Heart left ventricle (tissue), 16 donors: ENCODE measurements around the gene TRIM4. TPM values are rescaled to one million over a fixed set of nuclear protein-coding genes. Genes with fewer than 3 reads are reported as not detected.
"Not testable (repeated sequence)": the region's sequence is repeated elsewhere in the genome, so short reads cannot be mapped to it uniquely, and the experiment has no call there.

Experiments used
- ATAC-seq, 4 donors: fragments of 200-7000 bp; cut with Tn5 transposase; one replicate each; pipeline ENCODE4 v1.9.1; 2020 to 2022; ENCODE audit warnings: moderate library complexity in 4 of 4, mild to moderate bottlenecking in 3 of 4, moderate number of reproducible peaks in 1 of 4
- DNase-seq, 5 donors: peaks; one replicate each; pipeline ENCODE4 v3.0.0-alpha.2; 2020
- H3K27ac ChIP-seq, 12 donors: fragments of 200-600 bp; sonication (generic) in 4 of 12; one replicate each; pipeline versions ENCODE4 v1.5.0 to v1.8.0; 2016 to 2022; ENCODE audit warnings: mild to moderate bottlenecking in 2 of 12
- H3K27me3 ChIP-seq, 9 donors: fragments of 200-600 bp; sonication (generic) in 2 of 9; one replicate each; pipeline versions ENCODE4 v1.5.1 to v1.8.0; 2016 to 2022; ENCODE audit warnings: mild to moderate bottlenecking in 3 of 9
- H3K36me3 ChIP-seq, 9 donors: fragments of 200-600 bp; sonication (generic) in 2 of 9; one replicate each; pipeline versions ENCODE4 v1.5.0 to v1.8.0; 2018 to 2022; ENCODE audit warnings: mild to moderate bottlenecking in 2 of 9
- H3K4me1 ChIP-seq, 12 donors: fragments of 200-600 bp; sonication (generic) in 4 of 12; one replicate each; pipeline versions ENCODE4 v1.5.0 to v1.8.0; 2016 to 2022; ENCODE audit warnings: mild to moderate bottlenecking in 3 of 12
- H3K4me3 ChIP-seq, 12 donors: fragments of 200-600 bp; sonication (generic) in 4 of 12; one replicate each; pipeline versions ENCODE4 v1.5.0 to v1.8.0; 2017 to 2022; ENCODE audit warnings: mild to moderate bottlenecking in 9 of 12, moderate library complexity in 4 of 12
- H3K9me3 ChIP-seq, 12 donors: fragments of 200-600 bp; sonication (generic) in 4 of 12; one replicate each; pipeline versions ENCODE4 v1.5.0 to v1.8.0; 2016 to 2022; ENCODE audit warnings: mild to moderate bottlenecking in 1 of 12
- CTCF ChIP-seq, 12 donors: fragments of 200-600 bp; sonication (generic) in 4 of 12; IDR thresholded peaks; one replicate each; pipeline versions ENCODE4 v1.5.0 to v1.8.0; 2018 to 2022; ENCODE audit warnings: antibody characterized with exemption in 12 of 12, mild to moderate bottlenecking in 5 of 12
- POLR2A ChIP-seq, 2 donors: fragments of 450-650 bp; IDR thresholded peaks; one replicate each; pipeline ENCODE4 v1.6.1; 2017; ENCODE audit warnings: antibody characterized with exemption in 2 of 2, mild to moderate bottlenecking in 2 of 2, moderate library complexity in 2 of 2
- WGBS, 4 donors: extraction: QIAGEN DNeasy Blood & Tissue Kit in 2 of 4; methylation state at CpG; one replicate each; pipeline versions ENCODE4 v1.1.5 to v1.1.7; 2013 to 2018; 5-methylcytosine and 5-hydroxymethylcytosine counted together
- intact Hi-C, 10 donors: fragments of 100-400 bp; cut with DNase I; formaldehyde crosslinking; loops; one replicate each; pipeline versions ENCODE4 v1.11.1 to v1.14.2; 2022
- polyA plus RNA-seq, 2 donors: library from polyadenylated mRNA; stranded (reverse); fragments of 200-250 nt; gene quantifications; one replicate each; pipeline ENCODE4 v1.2.3, GENCODE V29; 2013
- total RNA-seq, 9 donors: library from RNA; depleted of rRNA in 2 of 9; stranded (reverse); fragments of >200 nt in 2 of 9; fragmentation: NEBNext Ultra II Directional in 3 of 9; extraction: Animal tissue kit (Norgen Biotek cat#: 25700) in 3 of 9; gene quantifications; one replicate each; pipeline versions ENCODE4 v1.1.0 to v1.2.4, GENCODE V29; 2016 to 2023
- donor health status: ischemic (EF 13 %, LVEDD 7.1; RV severe dilation, severe dysfunction).
- donor health status: healthy with polysubstance abuse.
- donor health status: DM: no; HTN: yes; CAD: no.
- donor health status: DM: no; HTN: no; CAD: no.
- donor health status: ischemic (EF 25% LVEDD 6.9; RV normal size, moderate dysfunction).
- donor health status: ischemic (EF 25% LVEDD 5.7; RV mildly dilated, moderate dysfunction).
- donor health status: healthy.
- donor health status: DM: yes; HTN: yes; CAD: no.
- donor health status: ischemic (EF 35%, LVEDD 5.7; RV mildly dilated, moderate dysfunction).
- donor health status: nonischemic (EF 11% LVEDD 7.7; RV severe dilation, severe dysfunction).
- donor health status: DM: yes; HTN: yes; CAD: no.
- donor health status: PGD.
- donor health status: ischemic (EF 29% LVEDD 5.4; RV normal size, mild dysfunction).
- donor health status: nonischemic (EF 23%, LVEDD 6.1; RV moderate dilation, normal function).

TRIM4 gene
- total and polyA plus RNA-seq, 11 donors = 4.7 to 13.5 (median 6.9) TPM

- 56 to 59% (median 57%) methylated on average over 4 of the region's 4 CpGs for WGBS, 4 donors
- TF ChIP-seq POLR2A (IDR thresholded peaks at IDR 0.05) (no peak), CTCF (IDR thresholded peaks at IDR 0.05) (no peak)
These were observed 25.3 kb upstream of the TRIM4 start for GRCh38 chr7:99944497-99945070.

GRCh38 chr7:99943641-99944496, 24.5 kb upstream of the TRIM4 start:
- H3K4me3 ChIP-seq = no peak overlapping the region
- DNase-seq = no peak
- no peaks in the 10 kb centered on the region for H3K4me1 ChIP-seq
- no peaks in the 10 kb centered on the region for H3K36me3 ChIP-seq
- intact Hi-C loops = no loop called here
- H3K27ac ChIP-seq = no peak overlapping the region
- TF ChIP-seq CTCF (IDR thresholded peaks at IDR 0.05) = no peak
- no peak for TF ChIP-seq POLR2A (IDR thresholded peaks at IDR 0.05)
- no peak for ATAC-seq
- H3K9me3 ChIP-seq = peaks cover 0 to 4% (median 0%) of the 10 kb centered on the region in 12 donors
- WGBS, 4 donors = 42 to 48% (median 45%) methylated on average over 14 of the region's 14 CpGs
- H3K27me3 ChIP-seq = peaks cover 0 to 21% (median 0%) of the 10 kb centered on the region in 9 donors

More at GRCh38 chr7:99944497-99945070, 25.3 kb upstream of the TRIM4 start:
- DNase-seq = no peak
- H3K9me3 ChIP-seq = no peaks in the 10 kb centered on the region
- H3K4me1 ChIP-seq = no peaks in the 10 kb centered on the region
- H3K36me3 ChIP-seq = no peaks in the 10 kb centered on the region
- intact Hi-C loops = no loop called here
- no peak for ATAC-seq
- no peak overlapping the region for H3K4me3 ChIP-seq
- peaks cover 0 to 14% (median 0%) of the 10 kb centered on the region in 9 donors for H3K27me3 ChIP-seq
- no peak overlapping the region for H3K27ac ChIP-seq

- DNase-seq = no peak
- no peaks in the 10 kb centered on the region for H3K4me1 ChIP-seq
- intact Hi-C loops = no loop called here
- no peaks in the 10 kb centered on the region for H3K36me3 ChIP-seq
- H3K27me3 ChIP-seq = peaks cover 0 to 15% (median 0%) of the 10 kb centered on the region in 9 donors
- no peak for ATAC-seq
- H3K27ac ChIP-seq = no peak overlapping the region
- TF ChIP-seq CTCF (IDR thresholded peaks at IDR 0.05) = no peak
- no peak for TF ChIP-seq POLR2A (IDR thresholded peaks at IDR 0.05)
- H3K9me3 ChIP-seq = peaks cover 0 to 15% (median 3%) of the 10 kb centered on the region in 12 donors
- no peak overlapping the region for H3K4me3 ChIP-seq
- WGBS, 4 donors = 68 to 94% (median 91%) methylated on average over 2 of the region's 2 CpGs
These were observed 19.0 kb upstream of the TRIM4 start for GRCh38 chr7:99938296-99938695.

GRCh38 chr7:99935009-99935408, 15.7 kb upstream of the TRIM4 start:
- intact Hi-C loops, H3K36me3 ChIP-seq, ATAC-seq, DNase-seq, H3K4me1 ChIP-seq, H3K4me3 ChIP-seq, H3K27ac ChIP-seq: not testable (repeated sequence)
- Histone ChIP-seq H3K27me3 (peaks cover 0 to 10% (median 0%) of the 10 kb centered on the region in 9 donors), H3K9me3 (peaks cover 0 to 15% (median 3%) of the 10 kb centered on the region in 12 donors)
- 38 to 45% (median 41%) methylated on average over 4 of the region's 4 CpGs for WGBS, 4 donors
